CD14-positive monocyte (primary cell): ENCODE results near the gene CCL14. TPM values are rescaled to one million over a fixed set of nuclear protein-coding genes. Genes with fewer than 3 reads are reported as not detected.

ENCODE experiments used
- DNase-seq, 3 donors: peaks; one replicate each; pipeline ENCODE4 v3.0.0-alpha.2; 2011 to 2022
- H2AFZ ChIP-seq: 2 replicates; pipeline ENCODE4 v1.6.0; 2012; ENCODE audit warnings: mild to moderate bottlenecking, low read depth, low read length, inconsistent platforms; ENCODE audit not compliant: insufficient read depth, poor library complexity, severe bottlenecking
- H3K27ac ChIP-seq, 2 donors: 1 replicate in 1 of 2; 2 replicates in 1 of 2; pipeline ENCODE4 v1.5.1; 2012 to 2013; ENCODE audit warnings: low read length in 2 of 2, control low read depth in 1 of 2, inconsistent platforms in 1 of 2, low read depth in 1 of 2, mild to moderate bottlenecking in 1 of 2
- H3K27me3 ChIP-seq, 2 donors: one replicate each; pipeline versions ENCODE4 v1.6.0 to v1.6.1; 2011 to 2013; ENCODE audit warnings: low read length in 2 of 2; ENCODE audit not compliant: control insufficient read depth in 2 of 2, insufficient read depth in 2 of 2
- H3K36me3 ChIP-seq, 2 donors: replicated peaks in 1 of 2; 1 replicate in 1 of 2; 2 replicates in 1 of 2; pipeline versions ENCODE4 v1.5.1 to v1.6.1; 2012 to 2013; ENCODE audit warnings: low read length in 2 of 2, control low read depth in 1 of 2, inconsistent platforms in 1 of 2, mild to moderate bottlenecking in 1 of 2; ENCODE audit not compliant: insufficient read depth in 2 of 2, control insufficient read depth in 1 of 2
- H3K4me1 ChIP-seq, 2 donors: 1 replicate in 1 of 2; 2 replicates in 1 of 2; pipeline versions ENCODE4 v1.5.1 to v1.6.1; 2012 to 2013; ENCODE audit warnings: low read length in 2 of 2, control low read depth in 1 of 2, inconsistent platforms in 1 of 2, mild to moderate bottlenecking in 1 of 2, moderate library complexity in 1 of 2; ENCODE audit not compliant: insufficient read depth in 2 of 2, control insufficient read depth in 1 of 2
- H3K4me2 ChIP-seq: replicated peaks from 2 replicates; pipeline ENCODE3; 2012; ENCODE audit warnings: low read length, moderate library complexity, mild to moderate bottlenecking; ENCODE audit not compliant: poor library complexity, severe bottlenecking; ENCODE audit errors: extremely low read depth
- H3K4me3 ChIP-seq, 3 experiments: fragments of 200-600 bp in 1 of 3; sonication (generic) in 1 of 3; replicated peaks in 1 of 3; 1 replicate in 2 of 3; 2 replicates in 1 of 3; pipeline ENCODE4 v1.5.1; 2011 to 2013; ENCODE audit warnings: low read length in 3 of 3, mild to moderate bottlenecking in 3 of 3, control low read depth in 2 of 3, low read depth in 2 of 3, inconsistent platforms in 1 of 3, moderate library complexity in 1 of 3
- H3K79me2 ChIP-seq: 2 replicates; pipeline ENCODE4 v1.6.0; 2012; ENCODE audit warnings: mild to moderate bottlenecking, control low read depth, inconsistent platforms, low read length, moderate library complexity; ENCODE audit not compliant: insufficient read depth
- H3K9ac ChIP-seq: 2 replicates; pipeline ENCODE4 v1.6.0; 2017; ENCODE audit warnings: low read length, mild to moderate bottlenecking; ENCODE audit not compliant: insufficient read depth, poor library complexity, severe bottlenecking
- H3K9me3 ChIP-seq, 2 donors: replicated peaks in 1 of 2; 1 replicate in 1 of 2; 2 replicates in 1 of 2; pipeline versions ENCODE4 v1.5.1 to v1.6.1; 2012 to 2013; ENCODE audit warnings: low read length in 2 of 2, control low read depth in 1 of 2; ENCODE audit not compliant: control insufficient read depth in 1 of 2, insufficient read depth in 1 of 2
- H4K20me1 ChIP-seq: 2 replicates; pipeline ENCODE4 v1.6.0; 2012; ENCODE audit warnings: mild to moderate bottlenecking, low read length, control low read depth, moderate library complexity; ENCODE audit not compliant: insufficient read depth
- H3K27ac Mint-ChIP-seq, 7 donors: one replicate each; pipeline ENCODE4 v1.8.0; 2020; ENCODE audit warnings: mild to moderate bottlenecking in 7 of 7, mixed read lengths in 7 of 7, moderate library complexity in 6 of 7, inconsistent platforms in 2 of 7
- H3K27me3 Mint-ChIP-seq, 3 donors: one replicate each; pipeline ENCODE4 v1.8.0; 2021 to 2022; ENCODE audit warnings: low read depth in 3 of 3, mild to moderate bottlenecking in 3 of 3, mixed read lengths in 3 of 3, moderate library complexity in 3 of 3, inconsistent platforms in 1 of 3
- H3K36me3 Mint-ChIP-seq, 2 donors: one replicate each; pipeline ENCODE4 v1.8.0; 2020; ENCODE audit warnings: mixed read lengths in 2 of 2, inconsistent platforms in 1 of 2, mild to moderate bottlenecking in 1 of 2
- H3K4me1 Mint-ChIP-seq: one replicate; pipeline ENCODE4 v1.8.0; 2020; ENCODE audit warnings: mild to moderate bottlenecking, mixed read lengths
- H3K4me3 Mint-ChIP-seq, 2 donors: one replicate each; pipeline ENCODE4 v1.8.0; 2020; ENCODE audit warnings: mild to moderate bottlenecking in 2 of 2, mixed read lengths in 2 of 2, moderate library complexity in 1 of 2
- H3K9me3 Mint-ChIP-seq, 7 donors: one replicate each; pipeline ENCODE4 v1.8.0; 2020 to 2022; ENCODE audit warnings: mixed read lengths in 7 of 7, mild to moderate bottlenecking in 6 of 7, moderate library complexity in 6 of 7, inconsistent platforms in 2 of 7
- CTCF ChIP-seq: fragments of 200-600 bp; IDR thresholded peaks from one replicate; pipeline ENCODE4 v1.8.0; 2022; ENCODE audit warnings: antibody characterized with exemption, mild to moderate bottlenecking
- WGBS: methylation state at CpG from one replicate; pipeline ENCODE4 v1.1.5; 2013; ENCODE audit warnings: missing lambda C conversion rate; ENCODE audit not compliant: insufficient coverage; 5-methylcytosine and 5-hydroxymethylcytosine counted together
- intact Hi-C, 2 donors: fragments of 100-400 bp; cut with micrococcal nuclease; formaldehyde crosslinking; loops; one replicate each; pipeline versions ENCODE4 v1.15.0 to v1.15.1; 2023
- polyA plus RNA-seq, 3 donors: library from polyadenylated mRNA; depleted of rRNA in 1 of 3; unstranded in 2 of 3; stranded (reverse) in 1 of 3; fragments of 300-500 nt in 2 of 3; fragments of >200 nt in 1 of 3; fragmentation: Illumina TruSeq in 2 of 3; gene quantifications; 1 replicate in 2 of 3; 2 replicates in 1 of 3; pipeline ENCODE4 v1.2.3, GENCODE V29; 2012 to 2021

CCL14 gene
- polyA plus RNA-seq, 3 donors, result not detected

- Histone ChIP-seq H2AFZ (no peak overlapping the region), H3K4me2 (no peak overlapping the region), H3K4me3 (no peak overlapping the region), H3K27ac (no peak overlapping the region), H3K27me3 (no peaks in the 10 kb centered on the region), H3K79me2 (no peaks in the 10 kb centered on the region), H4K20me1 (no peaks in the 10 kb centered on the region), H3K9ac (no peak overlapping the region), H3K36me3 (no peaks in the 10 kb centered on the region), H3K9me3 (no peaks in the 10 kb centered on the region), H3K4me1 (no peaks in the 10 kb centered on the region)
- H3K27me3 Mint-ChIP-seq, result peaks cover 0 to 2% (median 0%) of the 10 kb centered on the region in 3 donors
- H3K4me1 Mint-ChIP-seq, result peaks cover 2% of the 10 kb centered on the region
- WGBS, result no CpG with 5 or more reads among the region's 5 CpGs
- H3K9me3 Mint-ChIP-seq, result peaks cover 0 to 7% (median 0%) of the 10 kb centered on the region in 7 donors
- DNase-seq, result no peak
- H3K36me3 Mint-ChIP-seq, result no peaks in the 10 kb centered on the region
- H3K4me3 Mint-ChIP-seq, result no peak overlapping the region
- H3K27ac Mint-ChIP-seq, result no peak overlapping the region
- intact Hi-C loops, result no loop called here
- no peak for TF ChIP-seq CTCF
Measured at GRCh38 chr17:35936063-35936462, 50.5 kb downstream of the CCL14 start.

GRCh38 chr17:35934760-35935159 lies 51.8 kb downstream of the CCL14 start:
- Histone ChIP-seq H3K9me3 (no peaks in the 10 kb centered on the region), H3K9ac (no peak overlapping the region), H2AFZ (no peak overlapping the region), H3K27ac (no peak overlapping the region), H3K4me3 (no peak overlapping the region), H4K20me1 (no peaks in the 10 kb centered on the region), H3K4me2 (no peak overlapping the region), H3K4me1 (peaks cover 12 to 13% of the 10 kb centered on the region in 2 donors), H3K79me2 (no peaks in the 10 kb centered on the region), H3K36me3 (no peaks in the 10 kb centered on the region), H3K27me3 (no peaks in the 10 kb centered on the region)
- DNase-seq, result no peak
- TF ChIP-seq CTCF, result no peak
- Mint-ChIP-seq H3K4me3 (no peak overlapping the region), H3K9me3 (peaks cover 0 to 7% (median 0%) of the 10 kb centered on the region in 7 donors), H3K27me3 (peaks cover 0 to 2% (median 0%) of the 10 kb centered on the region in 3 donors), H3K36me3 (no peaks in the 10 kb centered on the region), H3K27ac (no peak overlapping the region), H3K4me1 (peaks cover 15% of the 10 kb centered on the region)
- 94% methylated on average over 5 of the region's 10 CpGs for WGBS
- intact Hi-C loops, result no loop called here

Other genes with a start within 250 kb of the CCL14 start
- not detected for gene GAS2L2, start 233.5 kb downstream of the CCL14 start, polyA plus RNA-seq
- under 1 TPM in 1 of 3 donors, not detected in 2; 0.23 TPM for gene C17orf50, start 225.8 kb downstream of the CCL14 start, polyA plus RNA-seq
- not detected for gene MMP28, start 191.1 kb downstream of the CCL14 start, polyA plus RNA-seq
- gene TAF15, start 177.2 kb downstream of the CCL14 start, polyA plus RNA-seq, result 10 to 100 TPM in 2 of 3 donors, 1 to 10 TPM in 1; 6.0 to 50.6 (median 16.3) TPM
- not detected for gene HEATR9, start 117.8 kb downstream of the CCL14 start, polyA plus RNA-seq
- 1 to 10 TPM in 2 of 3 donors, under 1 TPM in 1; 0.95 to 6.8 (median 2.8) TPM for gene CCL5, start 106.4 kb downstream of the CCL14 start, polyA plus RNA-seq
- gene RDM1, start 56.0 kb downstream of the CCL14 start, polyA plus RNA-seq, result not detected
- gene LYZL6, start 43.0 kb downstream of the CCL14 start, polyA plus RNA-seq, result not detected
- not detected for gene CCL16, start 5.2 kb downstream of the CCL14 start, polyA plus RNA-seq
- gene CCL15, start 14.8 kb upstream of the CCL14 start, polyA plus RNA-seq, result not detected
- under 1 TPM in 2 of 3 donors, not detected in 1; 0.31 to 0.89 TPM for gene CCL23, start 31.2 kb upstream of the CCL14 start, polyA plus RNA-seq
- not detected for gene CCL18, start 77.5 kb upstream of the CCL14 start, polyA plus RNA-seq
- gene CCL3, start 103.4 kb upstream of the CCL14 start, polyA plus RNA-seq, result 100 to 1,000 TPM; 161 to 328 (median 190) TPM
- 10 to 100 TPM; 11.8 to 41.7 (median 40.6) TPM for gene CCL4, start 117.1 kb upstream of the CCL14 start, polyA plus RNA-seq
- 1 to 10 TPM in 1 of 3 donors, not detected in 2; 1.8 TPM for gene TBC1D3B, start 189.9 kb upstream of the CCL14 start, polyA plus RNA-seq
- 100 to 1,000 TPM in 2 of 3 donors, 10 to 100 TPM in 1; 57.7 to 230 (median 137) TPM for gene CCL3L1, start 210.0 kb upstream of the CCL14 start, polyA plus RNA-seq
- gene CCL4L2, start 224.3 kb upstream of the CCL14 start, polyA plus RNA-seq, result 10 to 100 TPM; 24.8 to 32.7 (median 25.3) TPM